NCI-H2227 treated with DMSO at 0.1 percent for 48 hours (cell line): ENCODE data around the gene MAST2.

ENCODE experiments used
- DNase-seq: peaks from one replicate; lab custom pipeline; 2025; lab: John Stamatoyannopoulos, UW

MAST2 gene

GRCh38 chr1:45982359-45982758 lies 178.9 kb downstream of the MAST2 start:
- DNase-seq = no peak

DNA sequence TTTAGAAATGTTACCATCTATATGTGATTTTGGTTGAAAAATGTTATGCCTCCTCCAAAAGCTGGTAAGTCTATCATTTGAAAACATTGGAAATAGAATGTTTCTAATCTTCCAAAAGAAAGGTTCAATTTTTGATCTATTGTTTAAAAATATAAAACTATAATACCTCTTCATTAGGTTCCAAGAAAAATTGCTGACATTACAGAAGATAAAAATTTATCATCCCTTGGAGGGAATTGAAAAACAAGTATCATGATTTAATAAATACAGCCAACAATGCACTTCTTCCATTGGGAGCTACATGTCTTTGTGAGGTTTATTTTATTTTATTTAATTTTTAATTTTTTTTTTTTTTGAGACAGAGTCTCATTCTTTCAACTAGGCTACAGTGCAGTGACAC lies 180.6 kb downstream of the MAST2 start:
- DNase-seq = no peak

- DNase-seq = no peak
Observed at GRCh38 chr1:45987204-45987603, 183.8 kb downstream of the MAST2 start.

- no peak for DNase-seq
Observed at GRCh38 chr1:45989249-45989648, 185.8 kb downstream of the MAST2 start.

- no peak for DNase-seq
Observed at GRCh38 chr1:45994423-45994822, 191.0 kb downstream of the MAST2 start.

GRCh38 chr1:45995298-45995697 lies 191.9 kb downstream of the MAST2 start:
- no peak for DNase-seq

GRCh38 chr1:45998020-45998617 lies 194.7 kb downstream of the MAST2 start:
- DNase-seq = no peak

DNA sequence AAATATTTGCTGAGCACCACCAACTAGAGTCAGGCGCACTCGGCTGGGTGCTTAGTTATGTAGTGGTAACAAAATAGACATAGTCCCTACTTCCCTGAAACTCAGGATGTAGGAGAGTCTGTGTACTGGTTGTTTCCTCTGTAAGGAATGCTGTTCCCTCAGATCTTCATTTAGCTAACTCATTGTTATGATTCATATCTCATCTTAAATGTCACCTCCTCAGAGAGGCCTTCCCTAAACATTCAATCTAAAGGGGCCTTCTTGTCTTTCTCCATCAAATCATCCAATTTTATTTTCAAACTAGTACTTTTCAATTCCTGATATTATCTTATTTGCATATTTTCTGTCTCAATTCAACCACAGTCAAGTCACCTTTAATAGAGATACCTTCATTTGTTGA lies 196.1 kb downstream of the MAST2 start:
- DNase-seq = no peak

GRCh38 chr1:46001081-46001785 lies 197.8 kb downstream of the MAST2 start:
- no peak for DNase-seq

DNA sequence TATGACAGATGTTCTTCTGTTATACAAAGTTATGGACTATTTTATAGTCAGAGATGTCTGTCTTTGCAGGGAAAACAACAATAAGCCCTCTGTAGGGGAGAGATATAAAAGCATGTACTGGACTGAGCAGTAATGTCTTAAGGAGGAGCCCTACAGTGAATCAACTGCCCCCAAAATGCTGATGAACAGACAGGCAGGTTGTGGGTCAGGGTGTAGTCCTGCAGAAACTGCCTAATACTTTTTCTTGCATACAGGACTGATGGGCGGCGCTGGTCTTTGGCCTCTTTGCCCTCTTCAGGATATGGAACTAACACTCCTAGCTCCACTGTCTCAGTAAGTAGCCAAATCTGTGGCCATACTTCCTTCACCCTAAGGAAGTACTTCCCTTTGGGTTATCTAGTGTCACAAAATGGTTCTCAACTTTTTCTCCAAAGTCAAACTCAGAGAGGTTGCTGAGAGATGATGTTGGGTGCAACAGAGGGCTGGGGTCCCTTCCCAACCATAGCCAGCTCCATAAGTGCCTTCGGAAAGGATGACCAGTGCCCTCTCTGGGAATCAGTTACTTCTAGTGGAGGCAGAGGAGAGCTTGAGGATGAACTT lies 199.2 kb downstream of the MAST2 start:
- DNase-seq = no peak

GRCh38 chr1:46003315-46003714 lies 199.9 kb downstream of the MAST2 start:
- no peak for DNase-seq

DNA sequence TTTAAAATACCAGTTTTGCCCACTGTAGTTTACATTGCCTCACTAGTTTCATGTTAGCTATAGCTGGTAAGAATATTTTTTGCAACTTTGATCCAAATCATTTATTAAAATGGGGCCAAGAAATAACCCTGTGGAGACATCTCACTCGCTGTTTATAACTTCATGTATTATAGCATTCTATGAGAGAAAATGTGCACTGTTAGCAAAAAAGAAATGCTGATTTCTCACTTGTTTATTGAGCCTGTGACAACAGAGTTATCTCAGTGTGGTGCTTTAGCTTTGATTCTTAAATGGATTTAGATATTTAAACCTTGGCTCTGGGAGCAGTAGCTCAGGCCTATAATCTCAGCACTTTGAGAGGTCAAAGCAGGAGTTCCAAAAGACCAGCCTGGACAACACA lies 201.1 kb downstream of the MAST2 start:
- no peak for DNase-seq

DNA sequence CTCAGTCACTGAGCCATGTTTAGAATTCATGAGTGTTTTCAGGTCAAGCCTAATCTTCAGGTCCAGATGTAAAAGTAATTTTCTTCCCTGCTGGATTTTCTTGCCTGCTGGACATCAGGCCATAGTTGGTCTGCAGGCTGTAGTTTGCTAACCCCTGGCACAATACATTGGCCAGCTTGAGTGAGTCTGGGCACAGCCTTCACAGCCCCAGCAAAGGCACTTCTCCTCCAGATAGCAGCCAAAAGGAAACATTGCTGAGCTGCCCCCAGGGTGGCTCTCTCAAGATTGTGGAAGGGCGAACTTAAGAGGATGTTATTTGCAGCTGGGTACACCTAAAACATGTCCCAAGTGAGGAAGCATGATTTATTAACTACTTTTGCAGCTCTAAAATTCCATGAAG lies 202.2 kb downstream of the MAST2 start:
- DNase-seq = no peak

DNA sequence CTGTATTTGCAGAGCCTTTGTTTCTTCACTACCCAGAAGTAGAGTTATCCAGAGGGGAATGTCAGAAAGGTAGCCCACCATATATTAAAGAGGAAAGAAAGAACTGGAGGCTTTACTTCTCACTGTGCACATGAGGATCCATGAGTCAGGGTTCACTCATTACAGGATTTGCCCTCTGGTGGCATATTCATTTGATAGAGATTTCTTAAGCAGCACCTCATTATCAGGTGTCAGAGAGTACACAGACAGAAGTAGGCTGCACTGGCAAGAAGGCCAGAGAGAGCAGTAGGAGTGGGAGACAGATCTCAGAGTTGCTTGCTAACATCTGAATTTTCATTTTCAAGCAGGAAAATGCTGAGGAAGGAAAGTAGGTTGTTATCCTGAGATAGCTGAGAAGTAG lies 205.2 kb downstream of the MAST2 start:
- DNase-seq = no peak

- DNase-seq = no peak
Observed at GRCh38 chr1:46010611-46011010, 207.2 kb downstream of the MAST2 start.

GRCh38 chr1:46011121-46011695 lies 207.8 kb downstream of the MAST2 start:
- DNase-seq = no peak

DNA sequence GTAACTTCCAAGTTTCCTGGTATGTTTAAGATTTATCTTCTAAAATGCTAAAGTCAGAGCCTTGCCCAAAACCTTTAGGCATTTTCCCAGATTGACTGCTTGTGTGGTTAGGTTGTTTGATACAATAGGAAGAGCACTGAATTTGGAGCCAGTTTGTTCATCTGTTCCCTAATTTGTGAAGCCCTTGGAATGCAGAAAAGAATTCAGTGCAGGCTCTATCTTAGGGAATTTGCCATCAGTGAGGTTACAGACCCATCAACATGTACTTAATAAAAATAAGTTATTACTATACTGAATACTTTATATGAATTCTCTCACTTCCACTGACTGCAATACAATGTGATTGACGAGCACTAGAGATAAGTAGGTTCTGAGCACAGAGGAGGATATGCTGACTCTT lies 208.8 kb downstream of the MAST2 start:
- no peak for DNase-seq

GRCh38 chr1:46013581-46013980 lies 210.2 kb downstream of the MAST2 start:
- no peak for DNase-seq

DNA sequence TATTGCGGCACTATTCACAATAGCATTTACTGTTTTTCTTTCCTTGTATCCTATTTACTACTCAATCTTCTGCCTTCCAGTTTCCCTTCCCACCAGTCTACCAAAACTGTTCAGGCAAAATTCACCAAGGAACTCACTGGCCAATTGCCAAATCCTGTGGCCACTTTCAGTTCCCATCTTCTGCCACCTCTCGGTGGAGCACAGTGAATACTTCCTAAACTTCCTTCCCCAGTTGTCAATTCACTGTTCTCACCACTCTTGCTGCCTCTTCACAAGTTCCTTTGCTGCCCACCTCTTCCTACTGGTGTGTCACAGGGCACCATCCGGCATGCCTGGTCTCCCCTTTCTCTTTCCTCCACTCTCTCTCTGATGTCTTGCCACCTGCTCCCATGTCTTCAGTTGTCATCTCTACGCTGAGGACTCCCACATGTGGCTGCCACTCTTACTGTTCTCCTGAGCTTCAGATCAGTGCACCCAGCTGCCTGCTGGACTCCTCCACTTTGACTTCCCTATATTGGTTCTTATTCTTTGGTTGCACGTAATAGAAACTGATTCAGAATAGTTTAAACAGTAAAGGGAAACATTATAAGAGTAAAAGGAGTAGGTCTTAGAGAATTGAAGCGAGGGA lies 214.6 kb downstream of the MAST2 start:
- no peak for DNase-seq

- no peak for DNase-seq
Observed at GRCh38 chr1:46019348-46019747, 215.9 kb downstream of the MAST2 start.

DNA sequence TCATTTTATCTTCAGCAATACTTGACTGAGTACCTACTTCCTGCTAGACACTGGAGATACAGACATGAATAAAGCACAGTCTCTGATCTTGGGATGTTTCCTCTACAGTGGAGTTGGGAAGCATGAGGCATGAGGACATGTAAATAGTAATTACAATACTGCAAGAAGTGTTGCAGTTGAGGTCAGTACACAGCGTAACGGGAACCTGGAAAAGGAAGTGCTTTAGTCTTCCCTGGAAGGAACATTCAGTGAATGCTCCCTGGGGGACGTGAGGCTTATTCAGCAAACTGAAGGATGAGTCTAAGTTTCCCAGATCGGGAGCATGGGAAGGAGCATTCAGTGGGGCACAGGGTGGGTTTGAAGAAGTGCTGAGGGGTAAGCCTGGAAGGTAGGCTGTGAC lies 216.6 kb downstream of the MAST2 start:
- no peak for DNase-seq

DNA sequence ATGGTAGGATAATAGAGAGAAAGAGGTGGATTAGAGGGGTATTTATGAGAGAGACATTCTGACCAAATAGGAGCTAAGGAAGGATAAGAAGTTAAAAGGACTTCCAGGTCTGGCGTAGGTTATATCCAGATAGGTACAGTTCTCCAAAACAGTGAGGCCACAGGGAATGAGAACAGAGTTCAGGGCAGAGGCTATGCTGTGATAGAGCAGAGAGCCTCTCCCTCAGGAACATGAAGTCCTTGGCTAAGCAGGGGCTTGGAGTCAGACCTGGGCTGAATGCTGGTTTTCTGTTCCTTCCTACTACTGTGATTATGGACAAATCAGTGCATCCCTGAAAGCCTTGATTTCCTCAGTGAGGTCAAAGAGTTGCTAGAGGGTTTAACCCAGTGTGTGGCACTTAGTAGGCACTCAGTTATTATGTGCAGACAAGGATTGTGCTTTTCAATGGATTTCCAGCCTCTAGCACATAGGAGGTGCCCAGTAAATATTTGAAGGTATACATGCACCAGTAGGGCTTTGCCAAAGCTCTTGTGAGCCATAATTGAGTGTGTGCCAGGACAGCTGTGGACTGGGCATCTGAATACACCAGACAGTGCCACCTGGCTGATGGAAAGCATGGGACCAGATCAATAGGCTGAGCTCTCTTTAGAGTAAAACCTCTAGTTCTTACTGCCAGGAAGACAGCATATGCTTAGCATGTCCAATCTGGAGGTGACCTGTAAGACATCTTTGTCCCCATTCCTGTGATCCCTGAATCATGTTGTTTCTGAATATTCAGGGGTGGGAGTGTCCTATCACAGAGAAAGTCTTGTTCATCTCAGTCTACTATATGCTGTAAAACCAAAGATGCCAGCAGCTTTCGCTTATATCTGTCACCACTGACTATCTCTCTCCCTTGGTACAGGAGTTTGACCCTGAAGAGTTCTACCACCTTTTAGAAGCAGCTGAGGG lies 217.9 kb downstream of the MAST2 start:
- DNase-seq = no peak
